ENCODE results near the gene GMFB. TPM values are rescaled to one million over a fixed set of nuclear protein-coding genes. Genes with fewer than 3 reads are reported as not detected.

GMFB gene
- total and polyA plus RNA-seq, 9 of the 15 experiments (the other 6 are each of a cell fraction or from before 2014, with no cell fraction given) = 14.0 to 31.7 (median 20.5) TPM

DNA sequence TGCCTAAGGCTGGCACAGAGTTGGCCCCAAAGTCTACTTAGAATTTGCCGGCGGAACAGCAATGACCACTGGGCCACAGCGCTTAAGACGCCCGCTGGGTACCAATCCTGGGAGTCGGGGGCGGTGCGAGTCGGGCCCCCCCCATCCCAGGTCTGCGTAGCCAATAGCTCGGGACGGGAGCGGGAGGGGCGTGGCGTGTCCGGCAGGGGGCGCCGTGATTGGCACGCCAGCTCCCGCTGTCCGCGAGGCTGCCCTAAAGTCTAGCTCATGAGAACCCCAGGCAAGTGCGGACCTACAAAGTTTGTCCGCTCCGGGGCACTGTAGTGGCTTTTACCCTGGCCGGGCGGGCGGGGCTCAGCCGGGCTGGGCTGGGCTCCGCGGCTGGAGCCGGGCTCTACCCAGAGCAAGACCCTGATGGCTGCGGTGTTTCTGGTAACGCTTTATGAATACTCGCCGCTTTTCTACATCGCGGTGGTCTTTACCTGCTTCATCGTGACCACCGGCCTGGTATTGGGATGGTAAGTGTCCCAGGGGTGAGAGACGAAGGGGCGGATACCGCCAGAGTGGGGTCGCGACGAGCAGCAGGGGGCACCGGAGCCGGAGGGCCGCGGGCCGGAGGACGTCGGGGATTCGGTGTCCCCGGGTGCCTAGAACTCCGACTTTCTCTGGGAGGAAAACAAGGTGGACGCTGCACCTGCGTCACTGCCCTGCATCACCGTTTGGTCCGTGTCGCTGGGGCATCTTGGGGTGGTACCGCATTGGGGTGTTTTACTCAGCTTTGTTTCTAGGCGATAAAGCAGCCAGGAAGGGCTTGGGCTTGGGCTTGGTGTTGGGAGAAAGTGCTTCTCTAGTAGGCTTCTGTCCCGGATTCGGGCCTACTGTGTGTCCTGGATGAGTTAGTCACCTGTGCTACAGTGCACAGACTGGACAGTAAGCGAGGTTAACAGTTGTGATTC is 21.0 kb upstream of the GMFB start, which contains the start of gene CGRRF1 (continued):
- TF ChIP-seq, protein P1, sequence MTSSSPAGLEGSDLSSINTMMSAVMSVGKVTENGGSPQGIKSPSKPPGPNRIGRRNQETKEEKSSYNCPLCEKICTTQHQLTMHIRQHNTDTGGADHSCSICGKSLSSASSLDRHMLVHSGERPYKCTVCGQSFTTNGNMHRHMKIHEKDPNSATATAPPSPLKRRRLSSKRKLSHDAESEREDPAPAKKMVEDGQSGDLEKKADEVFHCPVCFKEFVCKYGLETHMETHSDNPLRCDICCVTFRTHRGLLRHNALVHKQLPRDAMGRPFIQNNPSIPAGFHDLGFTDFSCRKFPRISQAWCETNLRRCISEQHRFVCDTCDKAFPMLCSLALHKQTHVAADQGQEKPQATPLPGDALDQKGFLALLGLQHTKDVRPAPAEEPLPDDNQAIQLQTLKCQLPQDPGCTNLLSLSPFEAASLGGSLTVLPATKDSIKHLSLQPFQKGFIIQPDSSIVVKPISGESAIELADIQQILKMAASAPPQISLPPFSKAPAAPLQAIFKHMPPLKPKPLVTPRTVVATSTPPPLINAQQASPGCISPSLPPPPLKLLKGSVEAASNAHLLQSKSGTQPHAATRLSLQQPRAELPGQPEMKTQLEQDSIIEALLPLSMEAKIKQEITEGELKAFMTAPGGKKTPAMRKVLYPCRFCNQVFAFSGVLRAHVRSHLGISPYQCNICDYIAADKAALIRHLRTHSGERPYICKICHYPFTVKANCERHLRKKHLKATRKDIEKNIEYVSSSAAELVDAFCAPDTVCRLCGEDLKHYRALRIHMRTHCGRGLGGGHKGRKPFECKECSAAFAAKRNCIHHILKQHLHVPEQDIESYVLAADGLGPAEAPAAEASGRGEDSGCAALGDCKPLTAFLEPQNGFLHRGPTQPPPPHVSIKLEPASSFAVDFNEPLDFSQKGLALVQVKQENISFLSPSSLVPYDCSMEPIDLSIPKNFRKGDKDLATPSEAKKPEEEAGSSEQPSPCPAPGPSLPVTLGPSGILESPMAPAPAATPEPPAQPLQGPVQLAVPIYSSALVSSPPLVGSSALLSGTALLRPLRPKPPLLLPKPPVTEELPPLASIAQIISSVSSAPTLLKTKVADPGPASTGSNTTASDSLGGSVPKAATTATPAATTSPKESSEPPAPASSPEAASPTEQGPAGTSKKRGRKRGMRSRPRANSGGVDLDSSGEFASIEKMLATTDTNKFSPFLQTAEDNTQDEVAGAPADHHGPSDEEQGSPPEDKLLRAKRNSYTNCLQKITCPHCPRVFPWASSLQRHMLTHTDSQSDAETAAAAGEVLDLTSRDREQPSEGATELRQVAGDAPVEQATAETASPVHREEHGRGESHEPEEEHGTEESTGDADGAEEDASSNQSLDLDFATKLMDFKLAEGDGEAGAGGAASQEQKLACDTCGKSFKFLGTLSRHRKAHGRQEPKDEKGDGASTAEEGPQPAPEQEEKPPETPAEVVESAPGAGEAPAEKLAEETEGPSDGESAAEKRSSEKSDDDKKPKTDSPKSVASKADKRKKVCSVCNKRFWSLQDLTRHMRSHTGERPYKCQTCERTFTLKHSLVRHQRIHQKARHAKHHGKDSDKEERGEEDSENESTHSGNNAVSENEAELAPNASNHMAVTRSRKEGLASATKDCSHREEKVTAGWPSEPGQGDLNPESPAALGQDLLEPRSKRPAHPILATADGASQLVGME (CRISPR knock-in tag; IDR thresholded peaks at IDR 0.05) = peak; percentile 65; the same call in 1 of the 2 replicates
- no peak for TF ChIP-seq ZNF778 (CRISPR knock-in tag; IDR thresholded peaks at IDR 0.05)
- TF ChIP-seq, protein P2, sequence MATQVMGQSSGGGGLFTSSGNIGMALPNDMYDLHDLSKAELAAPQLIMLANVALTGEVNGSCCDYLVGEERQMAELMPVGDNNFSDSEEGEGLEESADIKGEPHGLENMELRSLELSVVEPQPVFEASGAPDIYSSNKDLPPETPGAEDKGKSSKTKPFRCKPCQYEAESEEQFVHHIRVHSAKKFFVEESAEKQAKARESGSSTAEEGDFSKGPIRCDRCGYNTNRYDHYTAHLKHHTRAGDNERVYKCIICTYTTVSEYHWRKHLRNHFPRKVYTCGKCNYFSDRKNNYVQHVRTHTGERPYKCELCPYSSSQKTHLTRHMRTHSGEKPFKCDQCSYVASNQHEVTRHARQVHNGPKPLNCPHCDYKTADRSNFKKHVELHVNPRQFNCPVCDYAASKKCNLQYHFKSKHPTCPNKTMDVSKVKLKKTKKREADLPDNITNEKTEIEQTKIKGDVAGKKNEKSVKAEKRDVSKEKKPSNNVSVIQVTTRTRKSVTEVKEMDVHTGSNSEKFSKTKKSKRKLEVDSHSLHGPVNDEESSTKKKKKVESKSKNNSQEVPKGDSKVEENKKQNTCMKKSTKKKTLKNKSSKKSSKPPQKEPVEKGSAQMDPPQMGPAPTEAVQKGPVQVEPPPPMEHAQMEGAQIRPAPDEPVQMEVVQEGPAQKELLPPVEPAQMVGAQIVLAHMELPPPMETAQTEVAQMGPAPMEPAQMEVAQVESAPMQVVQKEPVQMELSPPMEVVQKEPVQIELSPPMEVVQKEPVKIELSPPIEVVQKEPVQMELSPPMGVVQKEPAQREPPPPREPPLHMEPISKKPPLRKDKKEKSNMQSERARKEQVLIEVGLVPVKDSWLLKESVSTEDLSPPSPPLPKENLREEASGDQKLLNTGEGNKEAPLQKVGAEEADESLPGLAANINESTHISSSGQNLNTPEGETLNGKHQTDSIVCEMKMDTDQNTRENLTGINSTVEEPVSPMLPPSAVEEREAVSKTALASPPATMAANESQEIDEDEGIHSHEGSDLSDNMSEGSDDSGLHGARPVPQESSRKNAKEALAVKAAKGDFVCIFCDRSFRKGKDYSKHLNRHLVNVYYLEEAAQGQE (IDR thresholded peaks at IDR 0.05; ENCODE audit: borderline replicate concordance) = peak; percentile 13; the same call in 1 of the 2 replicates
- TF ChIP-seq, protein P2 (CRISPR knock-in tag; IDR thresholded peaks at IDR 0.05; ENCODE audit: low read depth) = no peak
- no peak for TF ChIP-seq ZNF707 (CRISPR knock-in tag; conservative IDR thresholded peaks at IDR 0.05)
- TF ChIP-seq FOSL1 (tag; conservative IDR thresholded peaks at IDR 0.05) = 0 out of 2 replicates have a peak, but pooled peaks have one; percentile 11
- TF ChIP-seq ATF1 (CRISPR knock-in tag; IDR thresholded peaks at IDR 0.05) = no peak; the same call in 1 of the 2 replicates
- TF ChIP-seq ATF1 (tag; IDR thresholded peaks at IDR 0.05) = peak; percentile 53
- TF ChIP-seq ZNF584 (CRISPR knock-in tag; IDR thresholded peaks at IDR 0.05; ENCODE audit: low read depth) = no peak
- TF ChIP-seq ETV5 (CRISPR knock-in tag; IDR thresholded peaks at IDR 0.05; ENCODE audit: low read depth) = no peak
- no peak for TF ChIP-seq ZNF165 (CRISPR knock-in tag; IDR thresholded peaks at IDR 0.05; ENCODE audit: borderline replicate concordance)
- TF ChIP-seq EP300 (IDR thresholded peaks at IDR 0.05; ENCODE audit: low read length) = peak; percentile 8; the same call in 1 of the 2 replicates
